H1 (cell line): ENCODE results near the gene NAA40. TPM values are rescaled to one million over a fixed set of nuclear protein-coding genes. Genes with fewer than 3 reads are reported as not detected.

Experiments
- CTCF ChIA-PET: fragments of 300-600 bp; sonication (Branson Sonifier 250); formaldehyde crosslinking; loops from one replicate; lab custom pipeline; 2021; ENCODE audit not compliant: partially characterized antibody; lab: Charles Lee
- POLR2A ChIA-PET: fragments of 300-600 bp; sonication (Branson Sonifier 250); formaldehyde crosslinking; loops from one replicate; lab custom pipeline; 2021; ENCODE audit warnings: inconsistent platforms; ENCODE audit not compliant: partially characterized antibody; lab: Charles Lee
- DNase-seq, 2 experiments: peaks; one replicate each; pipeline versions ENCODE4 v3.0.0 to v3.0.0-alpha.2; 2010 to 2022; ENCODE audit warnings: low spot score in 2 of 2, low read depth in 1 of 2, mixed read lengths in 1 of 2
- FAIRE-seq: peaks from 2 replicates; lab custom pipeline; 2011; peaks lifted over from hg19 to GRCh38; lab: Jason Lieb, UNC
- H2AFZ ChIP-seq: 2 replicates; pipeline ENCODE4 v1.8.1; 2012; ENCODE audit warnings: low read length, inconsistent platforms
- H2AK5ac ChIP-seq: 2 replicates; pipeline ENCODE4 v1.6.1; 2013; ENCODE audit warnings: low read depth, low read length
- H2BK120ac ChIP-seq: replicated peaks from 2 replicates; pipeline ENCODE3; 2013; ENCODE audit warnings: low read depth, low read length, inconsistent platforms
- H2BK12ac ChIP-seq: 2 replicates; pipeline ENCODE4 v1.6.1; 2013; ENCODE audit warnings: low read depth, low read length
- H2BK15ac ChIP-seq: 2 replicates; pipeline ENCODE4 v1.6.1; 2013; ENCODE audit warnings: low read length
- H2BK20ac ChIP-seq: 2 replicates; pipeline ENCODE4 v1.6.1; 2013; ENCODE audit warnings: low read length
- H2BK5ac ChIP-seq: 2 replicates; pipeline ENCODE4 v1.6.1; 2013; ENCODE audit warnings: low read depth, low read length
- H3K14ac ChIP-seq: 2 replicates; pipeline ENCODE4 v1.6.1; 2013; ENCODE audit warnings: inconsistent platforms; ENCODE audit not compliant: insufficient read length
- H3K18ac ChIP-seq: 2 replicates; pipeline ENCODE4 v1.6.1; 2013; ENCODE audit warnings: low read length; ENCODE audit errors: extremely low read depth
- H3K23ac ChIP-seq: 2 replicates; pipeline ENCODE4 v1.6.1; 2013; ENCODE audit warnings: inconsistent platforms; ENCODE audit not compliant: insufficient read length
- H3K23me2 ChIP-seq: 2 replicates; pipeline ENCODE4 v1.6.1; 2013; ENCODE audit warnings: low read depth, low read length
- H3K27ac ChIP-seq: 2 replicates; pipeline ENCODE4 v1.6.1; 2011; ENCODE audit warnings: low read depth, low read length, inconsistent platforms
- H3K27me3 ChIP-seq, 4 experiments: replicated peaks in 1 of 4; 1 replicate in 1 of 4; 2 replicates in 3 of 4; pipeline versions ENCODE4 v1.6.1 to v1.8.1; 2011 to 2013; ENCODE audit warnings: low read length in 3 of 4, mild to moderate bottlenecking in 3 of 4, inconsistent platforms in 2 of 4, mixed read lengths in 2 of 4, moderate library complexity in 1 of 4; ENCODE audit not compliant: control insufficient read depth in 3 of 4, insufficient read depth in 3 of 4; ENCODE audit errors: extremely low read depth in 1 of 4
- H3K36me3 ChIP-seq, 4 experiments: 2 replicates each; pipeline versions ENCODE4 v1.6.1 to v1.8.1; 2011 to 2013; ENCODE audit warnings: mild to moderate bottlenecking in 4 of 4, low read length in 3 of 4, moderate library complexity in 2 of 4, control low read depth in 1 of 4, inconsistent platforms in 1 of 4; ENCODE audit not compliant: insufficient read depth in 4 of 4, control insufficient read depth in 2 of 4
- H3K4ac ChIP-seq: replicated peaks from 2 replicates; pipeline ENCODE3; 2013; ENCODE audit warnings: low read length, low read depth, mixed read lengths, inconsistent platforms; ENCODE audit not compliant: insufficient read length
- H3K4me1 ChIP-seq, 4 experiments: replicated peaks in 1 of 4; 1 replicate in 1 of 4; 2 replicates in 3 of 4; pipeline versions ENCODE4 v1.6.1 to v1.8.1; 2011 to 2013; ENCODE audit warnings: low read length in 3 of 4, inconsistent platforms in 2 of 4, mixed read lengths in 1 of 4; ENCODE audit not compliant: insufficient read depth in 4 of 4, control insufficient read depth in 3 of 4
- H3K4me2 ChIP-seq, 2 experiments: 2 replicates each; pipeline versions ENCODE4 v1.6.1 to v1.8.1; 2011 to 2013; ENCODE audit warnings: low read depth in 2 of 2, low read length in 2 of 2, control low read depth in 1 of 2, inconsistent platforms in 1 of 2, mild to moderate bottlenecking in 1 of 2; ENCODE audit not compliant: insufficient read depth in 1 of 2
- H3K4me3 ChIP-seq, 4 experiments: fragments of 200-600, 300-600 bp in 1 of 4; sonication (generic), shearing (Covaris generic), sonication (Bioruptor Twin) in 1 of 4; 2 replicates each; pipeline versions ENCODE4 v1.5.1 to v1.8.1; 2011 to 2016; ENCODE audit warnings: low read length in 4 of 4, low read depth in 3 of 4, control low read depth in 2 of 4, inconsistent platforms in 2 of 4, mild to moderate bottlenecking in 2 of 4, mixed read lengths in 1 of 4, moderate library complexity in 1 of 4; ENCODE audit not compliant: insufficient read depth in 2 of 4; ENCODE audit errors: extremely low read depth in 1 of 4
- H3K56ac ChIP-seq: replicated peaks from 2 replicates; pipeline ENCODE3; 2013; ENCODE audit warnings: low read depth, mild to moderate bottlenecking, mixed read lengths, low read length, inconsistent platforms; ENCODE audit not compliant: insufficient read length
- H3K79me1 ChIP-seq: 2 replicates; pipeline ENCODE4 v1.6.1; 2013; ENCODE audit warnings: low read depth, low read length, control low read depth
- H3K79me2 ChIP-seq, 2 experiments: 2 replicates each; pipeline versions ENCODE4 v1.6.1 to v1.8.1; 2012 to 2013; ENCODE audit warnings: low read length in 2 of 2, mild to moderate bottlenecking in 2 of 2, inconsistent platforms in 1 of 2; ENCODE audit not compliant: insufficient read depth in 2 of 2, control insufficient read depth in 1 of 2
- H3K9ac ChIP-seq, 4 experiments: replicated peaks in 1 of 4; 1 replicate in 1 of 4; 2 replicates in 3 of 4; pipeline versions ENCODE4 v1.6.1 to v1.8.1; 2011 to 2013; ENCODE audit warnings: low read depth in 3 of 4, low read length in 3 of 4, control low read depth in 2 of 4, mild to moderate bottlenecking in 2 of 4, moderate library complexity in 2 of 4, inconsistent platforms in 1 of 4; ENCODE audit errors: extremely low read depth in 1 of 4
- H3K9me3 ChIP-seq, 2 experiments: 2 replicates each; pipeline versions ENCODE4 v1.6.1 to v1.8.1; 2012 to 2013; ENCODE audit warnings: mild to moderate bottlenecking in 2 of 2, moderate library complexity in 2 of 2, control low read depth in 1 of 2, inconsistent platforms in 1 of 2, low read depth in 1 of 2, low read length in 1 of 2, mixed read lengths in 1 of 2; ENCODE audit not compliant: insufficient read depth in 2 of 2
- H4K20me1 ChIP-seq, 2 experiments: replicated peaks in 1 of 2; 2 replicates each; pipeline versions ENCODE3 to v1.8.1; 2011 to 2013; ENCODE audit warnings: inconsistent platforms in 2 of 2, low read length in 2 of 2, mild to moderate bottlenecking in 1 of 2; ENCODE audit not compliant: insufficient read depth in 2 of 2, control insufficient read depth in 1 of 2
- H4K5ac ChIP-seq: 2 replicates; pipeline ENCODE4 v1.6.1; 2013; ENCODE audit warnings: low read length, low read depth, mixed read lengths, inconsistent platforms; ENCODE audit not compliant: insufficient read length
- H4K8ac ChIP-seq: 2 replicates; pipeline ENCODE4 v1.8.0; 2013; ENCODE audit warnings: mild to moderate bottlenecking, moderate library complexity, low read length, inconsistent platforms; ENCODE audit not compliant: insufficient read depth; ENCODE audit errors: extremely low read depth
- H4K91ac ChIP-seq: replicated peaks from 2 replicates; pipeline ENCODE3; 2013; ENCODE audit warnings: low read length, mixed read lengths, inconsistent platforms; ENCODE audit not compliant: insufficient read length
- CTBP2 ChIP-seq: IDR thresholded peaks from 2 replicates; pipeline ENCODE4 v1.7.0; 2011; ENCODE audit warnings: borderline replicate concordance, mild to moderate bottlenecking, moderate library complexity, mixed read lengths, low read length; ENCODE audit not compliant: insufficient read depth, insufficient read length
- KDM1A ChIP-seq: fragments of 200-600, 300-600 bp; sonication (generic); IDR thresholded peaks from 2 replicates; pipeline ENCODE4 v1.7.1; 2016; ENCODE audit warnings: mild to moderate bottlenecking, low read length, borderline replicate concordance
- POLR2A ChIP-seq, 2 experiments: IDR thresholded peaks; 1 replicate in 1 of 2; 2 replicates in 1 of 2; pipeline ENCODE4 v1.6.1; 2011; ENCODE audit warnings: low read depth in 2 of 2, low read length in 2 of 2, mild to moderate bottlenecking in 2 of 2; ENCODE audit errors: control extremely low read depth in 1 of 2
- WGBS, 2 experiments: shearing (Covaris generic) in 1 of 2; methylation state at CpG; one replicate each; pipeline versions ENCODE4 v1.1.6 to v1.1.7; 2013 to 2015; ENCODE audit warnings: low lambda C conversion rate in 2 of 2, mixed read lengths in 2 of 2, inconsistent platforms in 1 of 2, low coverage in 1 of 2, missing lambda C conversion rate in 1 of 2; ENCODE audit not compliant: insufficient replicate concordance in 2 of 2, insufficient coverage in 1 of 2, insufficient read length in 1 of 2; ENCODE audit errors: extremely low coverage in 1 of 2, missing lambda C conversion rate in 1 of 2; 5-methylcytosine and 5-hydroxymethylcytosine counted together
- polyA plus RNA-seq, 7 experiments: library from polyadenylated mRNA; depleted of rRNA in 3 of 7; stranded (reverse) in 5 of 7; unstranded in 2 of 7; fragments of >200 nt in 5 of 7; fragments of 200-250 nt in 2 of 7; gene quantifications; 1 replicate in 5 of 7; 2 replicates in 1 of 7; 4 replicates in 1 of 7; pipeline versions ENCODE4 v1.2.1 to v1.2.3, GENCODE V29; 2011 to 2013; ENCODE audit warnings: missing spikeins in 2 of 7, mixed read lengths in 2 of 7
- total RNA-seq: library from RNA; stranded (reverse); fragmentation: NEBNext Ultra II Directional; extraction: Animal tissue kit (Norgen Biotek cat#: 25700); gene quantifications from 2 replicates; pipeline ENCODE4 v1.2.1, GENCODE V29; 2021

Gene NAA40
- total and polyA plus RNA-seq, 2 of the 8 experiments (the other 6 are each of a cell fraction or from before 2014, with no cell fraction given) = 20.0 to 31.1 TPM

DNA sequence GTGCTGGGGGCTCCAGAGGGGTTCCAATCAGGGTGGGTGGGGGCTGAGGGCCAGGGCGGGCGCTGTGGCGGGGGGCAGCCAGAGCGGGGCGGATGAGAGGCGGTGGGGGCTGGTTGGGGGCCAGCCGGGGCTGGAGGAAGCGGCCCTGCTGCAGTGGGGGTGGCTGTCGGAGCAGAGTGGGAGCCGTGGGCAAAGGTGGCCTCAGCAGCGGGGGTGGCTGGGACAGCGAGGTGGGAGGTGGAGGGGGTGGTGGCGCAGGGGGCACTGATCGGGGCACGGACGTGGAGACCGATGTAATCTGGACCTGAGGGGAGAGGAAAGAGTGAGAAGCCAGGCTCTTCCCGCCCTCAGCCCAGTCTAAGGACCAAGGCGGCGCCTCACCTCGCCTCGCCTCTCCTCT is 26.9 kb upstream of the NAA40 start:
- Histone ChIP-seq H3K9ac (no peak overlapping the region), H3K18ac (no peak overlapping the region), H3K27ac (no peak overlapping the region), H3K23me2 (peaks cover 10% of the 10 kb centered on the region), H2BK12ac (no peak overlapping the region), H3K4ac (no peak overlapping the region), H2AK5ac (no peak overlapping the region), H3K14ac (no peak overlapping the region), H2BK120ac (no peak overlapping the region), H2BK5ac (no peak overlapping the region), H3K79me1 (peaks cover 11% of the 10 kb centered on the region), H3K36me3 (peaks cover 10 to 42% (median 19%) of the 10 kb centered on the region in 4 experiments; a peak in 7 of 8 replicates), H3K9me3 (no peaks in the 10 kb centered on the region), H3K23ac (no peak overlapping the region), H3K56ac (no peak overlapping the region), H2AFZ (no peak overlapping the region), H3K4me2 (no peak overlapping the region; a peak in 1 of 4 replicates), H3K27me3 (no peaks in the 10 kb centered on the region), H4K20me1 (peaks cover 14 to 21% of the 10 kb centered on the region in 2 experiments), H4K5ac (no peak overlapping the region), H3K79me2 (peaks cover 3 to 29% of the 10 kb centered on the region in 2 experiments; a peak in 3 of 4 replicates), H4K8ac (no peak overlapping the region; the same call in 1 of the 2 replicates), H2BK20ac (no peak overlapping the region), H2BK15ac (no peak overlapping the region), H4K91ac (no peak overlapping the region), H3K4me3 (no peak overlapping the region), H3K4me1 (peaks cover 6 to 50% (median 37%) of the 10 kb centered on the region in 4 experiments)
- FAIRE-seq (no peak), DNase-seq (no peak)
- 94% methylated on average over 3 of the region's 22 CpGs; no CpG with 5 or more reads in 1 of the 2 experiments for WGBS, 2 experiments
- POLR2A ChIA-PET = interaction anchor here (0.6 to 10.7 kb wide), 9 partner anchors 7 to 144 kb away, joined by 3 to 173 read pairs (median 7); partner anchors contain the start of genes MARK2, NAA40, RCOR2 and ZFTA
- CTCF ChIA-PET = interaction anchor here (1.4 to 4.5 kb wide), 4 partner anchors 8 to 75 kb away, joined by 4 to 39 read pairs (median 8); no protein-coding TSS in a partner anchor
- TF ChIP-seq POLR2A (IDR thresholded peaks at IDR 0.05; ENCODE audit: control extremely low read depth in 1 of 2, low read depth in 2 of 2, low read length in 2 of 2) (peak in 1 of 2 experiments; percentile 28; a peak in 1 of 3 replicates), CTBP2 (no peak), KDM1A (no peak)
